OCI-LY3 (cell line): ENCODE results near the gene STMN3.
A peak's percentile ranks its signal among the peaks of the same experiment; 100 is the strongest.
"Not testable (repeated sequence)": the region's sequence is repeated elsewhere in the genome, so short reads cannot be mapped to it uniquely, and the experiment has no call there.

Source experiments
- H2AFZ ChIP-seq: fragments of 200-600, 300-600 bp; shearing (Covaris generic); 2 replicates; pipeline ENCODE4 v1.6.0; 2014; ENCODE audit warnings: antibody characterized with exemption, low read depth, low read length
- H3K27ac ChIP-seq: fragments of 200-600, 300-600 bp; sonication (generic); 2 replicates; pipeline ENCODE4 v1.5.1; 2014; ENCODE audit warnings: mild to moderate bottlenecking, low read length, moderate library complexity, mixed read lengths
- H3K27me3 ChIP-seq: fragments of 200-600, 300-600 bp; sonication (generic); 2 replicates; pipeline ENCODE4 v1.6.1; 2014; ENCODE audit warnings: low read depth, low read length, mixed read lengths
- H3K36me3 ChIP-seq: fragments of 200-600, 300-600 bp; sonication (generic); replicated peaks from 2 replicates; pipeline ENCODE3; 2014; ENCODE audit warnings: low read depth, low read length, mixed read lengths
- H3K4me1 ChIP-seq: fragments of 300-600, 200-600 bp; sonication (generic); 2 replicates; pipeline ENCODE4 v1.6.1; 2014; ENCODE audit warnings: low read length, mixed read lengths
- H3K4me2 ChIP-seq: fragments of 200-600, 300-600 bp; sonication (generic); 2 replicates; pipeline ENCODE4 v1.6.1; 2014; ENCODE audit warnings: low read length, mixed read lengths
- H3K4me3 ChIP-seq: fragments of 300-600, 200-600 bp; sonication (generic); 2 replicates; pipeline ENCODE4 v1.5.1; 2014; ENCODE audit warnings: antibody characterized with exemption, mild to moderate bottlenecking, low read length, moderate library complexity
- H3K79me2 ChIP-seq: fragments of 300-600, 200-600 bp; shearing (Covaris generic); 2 replicates; pipeline ENCODE4 v1.6.1; 2014; ENCODE audit warnings: mild to moderate bottlenecking, low read length, mixed read lengths
- H3K9ac ChIP-seq: fragments of 300-600, 200-600 bp; shearing (Covaris generic); 2 replicates; pipeline ENCODE4 v1.6.0; 2014; ENCODE audit warnings: mild to moderate bottlenecking, low read length, moderate library complexity
- H3K9me3 ChIP-seq: fragments of 200-600, 300-600 bp; shearing (Covaris generic); 2 replicates; pipeline ENCODE4 v1.6.1; 2014; ENCODE audit warnings: low read length, mixed read lengths; ENCODE audit not compliant: insufficient read depth
- H4K20me1 ChIP-seq: fragments of 200-600, 300-600 bp; sonication (generic); 2 replicates; pipeline ENCODE4 v1.6.1; 2016; ENCODE audit warnings: low read length, mixed read lengths; ENCODE audit not compliant: insufficient read depth
- CTCF ChIP-seq: fragments of 200-600, 300-600 bp; sonication (generic); IDR thresholded peaks from 2 replicates; pipeline ENCODE4 v1.5.1; 2014; ENCODE audit warnings: antibody characterized with exemption, low read length, low read depth
- EZH2phosphoT487 ChIP-seq: fragments of 200-600 bp; shearing (Covaris generic); IDR thresholded peaks from 2 replicates; pipeline ENCODE4 v1.6.1; 2018; ENCODE audit warnings: antibody characterized with exemption, mixed run types, low read depth

STMN3 gene

GRCh38 chr20:63636752-63637628 lies 16.2 kb downstream of the STMN3 start:
- no peaks in the 10 kb centered on the region for H3K9me3 ChIP-seq
- H3K79me2 ChIP-seq: no peaks in the 10 kb centered on the region
- H4K20me1 ChIP-seq: no peaks in the 10 kb centered on the region
- H3K36me3 ChIP-seq: no peaks in the 10 kb centered on the region
- TF ChIP-seq CTCF (no peak), EZH2phosphoT487 (no peak)
- no peak overlapping the region for H3K9ac ChIP-seq
- no peaks in the 10 kb centered on the region for H3K27me3 ChIP-seq
- no peak overlapping the region for H3K4me3 ChIP-seq
- no peak overlapping the region for H2AFZ ChIP-seq
- H3K27ac ChIP-seq: no peak overlapping the region
- H3K4me1 ChIP-seq: peaks cover 18% of the 10 kb centered on the region
- H3K4me2 ChIP-seq: no peak overlapping the region

GRCh38 chr20:63635431-63636141 lies 17.6 kb downstream of the STMN3 start:
- no peak overlapping the region for H3K4me3 ChIP-seq
- no peaks in the 10 kb centered on the region for H3K79me2 ChIP-seq
- H3K4me2 ChIP-seq: peak overlapping the region; percentile 55
- H3K27me3 ChIP-seq: no peaks in the 10 kb centered on the region
- H3K27ac ChIP-seq: no peak overlapping the region
- H3K9ac ChIP-seq: no peak overlapping the region
- no peaks in the 10 kb centered on the region for H4K20me1 ChIP-seq
- TF ChIP-seq EZH2phosphoT487: no peak
- no peak for TF ChIP-seq CTCF
- no peaks in the 10 kb centered on the region for H3K9me3 ChIP-seq
- H3K36me3 ChIP-seq: no peaks in the 10 kb centered on the region
- peaks cover 18% of the 10 kb centered on the region for H3K4me1 ChIP-seq
- H2AFZ ChIP-seq: peak overlapping the region; percentile 86

DNA sequence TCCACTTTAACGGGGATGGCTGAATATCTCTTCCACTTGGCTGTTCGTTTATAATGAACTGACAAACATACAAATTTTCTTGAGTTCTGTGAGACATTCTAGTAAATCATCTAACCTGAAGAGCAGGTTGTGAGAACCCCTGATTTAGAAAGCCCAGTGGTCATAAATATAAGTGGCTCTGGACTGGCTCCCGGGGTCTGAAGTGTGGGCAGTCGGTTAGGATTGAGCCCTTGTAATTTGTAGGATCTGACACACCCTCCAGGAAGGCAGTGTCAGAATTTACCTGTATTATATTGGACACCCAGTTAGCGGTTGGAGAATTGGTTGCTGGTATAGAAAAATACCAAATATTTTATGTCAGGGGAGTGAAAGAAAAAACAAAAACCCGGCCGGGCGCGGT lies 19.5 kb downstream of the STMN3 start:
- no peak for TF ChIP-seq EZH2phosphoT487
- no peak for TF ChIP-seq CTCF
- H3K4me1 ChIP-seq: peaks cover 13% of the 10 kb centered on the region

DNA sequence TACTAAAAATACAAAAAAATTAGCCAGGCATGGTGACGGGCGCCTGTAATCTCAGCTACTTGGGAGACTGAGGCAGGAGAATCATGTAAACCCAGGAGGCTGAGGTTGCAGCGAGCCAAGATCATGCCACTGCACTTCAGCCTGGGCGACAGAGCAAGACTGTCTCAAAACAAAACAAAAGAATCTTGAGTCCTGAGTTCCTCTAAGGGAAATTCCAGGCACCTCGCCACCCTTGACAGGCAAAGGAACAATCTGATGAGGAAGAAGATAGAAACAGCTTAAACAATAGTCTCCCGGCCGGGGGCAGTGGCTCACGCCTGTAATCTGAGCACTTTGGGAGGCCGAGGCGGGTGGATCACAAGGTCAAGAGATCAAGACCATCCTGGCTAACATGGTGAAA lies 21.8 kb downstream of the STMN3 start:
- not testable (repeated sequence) for H4K20me1 ChIP-seq, H3K9ac ChIP-seq, H3K9me3 ChIP-seq, H3K4me2 ChIP-seq, H3K36me3 ChIP-seq, H2AFZ ChIP-seq, H3K4me3 ChIP-seq, H3K27me3 ChIP-seq, H3K27ac ChIP-seq
- H3K79me2 ChIP-seq: peaks cover 21% of the 10 kb centered on the region
- peaks cover 17% of the 10 kb centered on the region for H3K4me1 ChIP-seq

More for the DNA sequence above, 19.5 kb downstream of the STMN3 start:
- no peaks in the 10 kb centered on the region for H3K27me3 ChIP-seq
- no peak overlapping the region for H3K27ac ChIP-seq
- no peak overlapping the region for H3K4me2 ChIP-seq
- no peak overlapping the region for H3K4me3 ChIP-seq
- no peaks in the 10 kb centered on the region for H3K9me3 ChIP-seq
- H2AFZ ChIP-seq: no peak overlapping the region
- H3K36me3 ChIP-seq: peaks cover 3% of the 10 kb centered on the region
- no peaks in the 10 kb centered on the region for H4K20me1 ChIP-seq
- H3K9ac ChIP-seq: no peak overlapping the region
- peaks cover 3% of the 10 kb centered on the region for H3K79me2 ChIP-seq

- peaks cover 26% of the 10 kb centered on the region for H3K79me2 ChIP-seq
- not testable (repeated sequence) for H3K27me3 ChIP-seq, H3K9ac ChIP-seq, H3K36me3 ChIP-seq, H3K27ac ChIP-seq, H4K20me1 ChIP-seq, H3K4me3 ChIP-seq, H2AFZ ChIP-seq, H3K9me3 ChIP-seq, H3K4me2 ChIP-seq
- peaks cover 17% of the 10 kb centered on the region for H3K4me1 ChIP-seq
These were observed 22.3 kb downstream of the STMN3 start for GRCh38 chr20:63630956-63631355.
